Upper lobe of left lung (tissue), 4 donors: ENCODE data around the gene VAV2.

Experiments
- CTCF ChIP-seq, 6 experiments: fragments of 450-650 bp in 4 of 6; fragments of 200-600 bp in 2 of 6; sonication (generic) in 2 of 6; IDR thresholded peaks; one replicate each; pipeline ENCODE4 v1.5.1; 2016 to 2019; ENCODE audit warnings: antibody characterized with exemption in 6 of 6
- EP300 ChIP-seq, 4 donors: sonication (generic); formaldehyde crosslinking; IDR thresholded peaks; one replicate each; pipeline ENCODE4 v1.5.1; 2017; ENCODE audit warnings: antibody characterized with exemption in 4 of 4, control low read depth in 2 of 4
- POLR2A ChIP-seq, 4 donors: fragments of 450-650 bp; IDR thresholded peaks; one replicate each; pipeline ENCODE4 v1.5.1; 2016 to 2017; ENCODE audit warnings: antibody characterized with exemption in 4 of 4, mild to moderate bottlenecking in 2 of 4
- POLR2AphosphoS5 ChIP-seq, 2 donors: sonication (generic); formaldehyde crosslinking; IDR thresholded peaks; one replicate each; pipeline ENCODE4 v1.5.1; 2017; ENCODE audit warnings: antibody characterized with exemption in 2 of 2

GRCh38 chr9:133976887-133977286 lies 15.2 kb downstream of the VAV2 start:
- TF ChIP-seq CTCF (IDR thresholded peaks at IDR 0.05) (no peak), POLR2A (IDR thresholded peaks at IDR 0.05) (no peak), POLR2AphosphoS5 (IDR thresholded peaks at IDR 0.05) (no peak), EP300 (IDR thresholded peaks at IDR 0.05) (no peak)
